Naive B cell (primary cell): ENCODE results near the gene ERC2. TPM values are rescaled to one million over a fixed set of nuclear protein-coding genes. Genes with fewer than 3 reads are reported as not detected.
"Not testable (repeated sequence)": the region's sequence is repeated elsewhere in the genome, so short reads cannot be mapped to it uniquely, and the experiment has no call there.

ENCODE experiments used
- ATAC-seq, 2 donors: fragments of 150-1000 bp; cut with Tn5 transposase; 2 replicates each; pipeline ENCODE4 v1.10.0; 2021; ENCODE audit warnings: low read depth in 2 of 2, mild to moderate bottlenecking in 2 of 2, moderate library complexity in 2 of 2
- DNase-seq: peaks from one replicate; pipeline ENCODE4 v3.0.0; 2022
- H3K27ac Mint-ChIP-seq, 6 donors: one replicate each; pipeline ENCODE4 v1.8.0; 2020 to 2022; ENCODE audit warnings: mild to moderate bottlenecking in 6 of 6, mixed read lengths in 6 of 6, moderate library complexity in 5 of 6, inconsistent platforms in 2 of 6
- H3K27me3 Mint-ChIP-seq, 3 donors: one replicate each; pipeline ENCODE4 v1.8.0; 2021 to 2022; ENCODE audit warnings: mixed read lengths in 3 of 3, mild to moderate bottlenecking in 1 of 3
- H3K36me3 Mint-ChIP-seq, 2 donors: one replicate each; pipeline ENCODE4 v1.8.0; 2020 to 2022; ENCODE audit warnings: mixed read lengths in 2 of 2, inconsistent platforms in 1 of 2, mild to moderate bottlenecking in 1 of 2
- H3K4me1 Mint-ChIP-seq, 3 donors: one replicate each; pipeline ENCODE4 v1.8.0; 2020 to 2022; ENCODE audit warnings: mixed read lengths in 3 of 3, inconsistent platforms in 1 of 3, mild to moderate bottlenecking in 1 of 3, moderate library complexity in 1 of 3
- H3K4me3 Mint-ChIP-seq, 8 donors: one replicate each; pipeline ENCODE4 v1.8.0; 2020 to 2022; ENCODE audit warnings: mild to moderate bottlenecking in 8 of 8, mixed read lengths in 8 of 8, moderate library complexity in 8 of 8, inconsistent platforms in 2 of 8
- H3K9me3 Mint-ChIP-seq, 7 donors: one replicate each; pipeline ENCODE4 v1.8.0; 2020 to 2022; ENCODE audit warnings: mixed read lengths in 7 of 7, mild to moderate bottlenecking in 5 of 7, inconsistent platforms in 2 of 7, moderate library complexity in 1 of 7
- polyA plus RNA-seq, 6 donors: library from polyadenylated mRNA; unstranded; fragments of 300-500 nt; fragmentation: Illumina TruSeq; gene quantifications; one replicate each; pipeline ENCODE4 v1.2.3, GENCODE V29; 2021; ENCODE audit warnings: low read depth in 6 of 6

The ERC2 gene
- not detected for polyA plus RNA-seq

DNA sequence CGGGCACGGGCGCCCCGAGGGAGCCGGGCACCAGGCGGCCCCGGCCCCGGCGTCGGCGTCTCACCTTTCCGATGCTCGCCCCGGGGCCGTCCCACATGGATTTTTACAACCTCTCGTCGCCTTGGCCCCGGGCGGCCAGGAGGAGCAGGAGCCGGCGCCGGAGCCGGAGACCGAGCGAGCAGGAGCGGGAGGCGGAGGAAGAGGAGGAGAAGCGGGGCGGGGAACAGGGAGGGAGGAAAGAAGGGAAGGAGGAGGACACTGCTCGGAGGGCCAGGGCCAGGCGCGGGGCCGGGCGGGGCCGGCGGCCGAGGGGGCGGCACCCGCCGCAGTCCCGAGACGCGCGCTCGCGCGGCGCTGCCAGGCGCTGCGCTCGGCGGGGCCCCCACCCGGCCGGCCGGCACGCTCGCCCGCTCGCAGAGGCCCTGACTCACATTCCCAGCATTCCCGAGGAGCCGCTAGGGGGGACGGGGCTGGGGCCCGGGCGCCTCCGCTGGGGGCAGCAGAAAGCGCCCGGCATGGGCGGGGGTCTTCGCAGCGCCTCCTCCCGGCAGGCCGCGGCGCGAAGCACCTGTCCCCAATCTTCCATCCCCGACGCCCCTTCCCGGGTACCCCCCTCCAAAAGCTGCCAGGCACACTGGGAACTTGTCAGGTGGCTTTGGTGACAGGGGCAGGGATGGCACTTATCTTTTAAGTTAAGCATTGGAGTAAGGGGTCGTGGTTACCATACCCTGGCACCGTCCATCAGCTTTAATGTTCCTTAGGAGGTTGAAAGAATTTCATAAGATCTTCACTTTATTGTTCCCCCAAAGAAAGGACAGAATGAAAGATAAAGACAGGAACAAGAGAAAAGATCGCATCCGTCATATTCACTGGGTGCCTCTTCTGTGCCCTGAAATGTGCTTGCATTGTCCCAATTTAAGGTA, at the start of gene ERC2:
ERC2 (minus strand) TSS at position 284 of the 923 bp plus-strand sequence.
- H3K36me3 Mint-ChIP-seq, result no peaks in the 10 kb centered on the region
- no peaks in the 10 kb centered on the region for H3K4me1 Mint-ChIP-seq
- peaks cover 61 to 75% (median 62%) of the 10 kb centered on the region in 3 donors for H3K27me3 Mint-ChIP-seq
- H3K9me3 Mint-ChIP-seq, result peaks cover 0 to 10% (median 2%) of the 10 kb centered on the region in 7 donors
- ATAC-seq (no peak), DNase-seq (no peak)
- peak within 1 kb of the TSS in 1 of 6 donors; percentile 38 for H3K27ac Mint-ChIP-seq
- peak within 1 kb of the TSS in 5 of 8 donors; percentile 40 to 92 (median 68) for H3K4me3 Mint-ChIP-seq

- ATAC-seq, result no peak
- peaks cover 0 to 4% of the 10 kb centered on the region in 2 donors for H3K36me3 Mint-ChIP-seq
Measured at GRCh38 chr3:56502738-56503137, 34.5 kb upstream of the ERC2 start.

DNA sequence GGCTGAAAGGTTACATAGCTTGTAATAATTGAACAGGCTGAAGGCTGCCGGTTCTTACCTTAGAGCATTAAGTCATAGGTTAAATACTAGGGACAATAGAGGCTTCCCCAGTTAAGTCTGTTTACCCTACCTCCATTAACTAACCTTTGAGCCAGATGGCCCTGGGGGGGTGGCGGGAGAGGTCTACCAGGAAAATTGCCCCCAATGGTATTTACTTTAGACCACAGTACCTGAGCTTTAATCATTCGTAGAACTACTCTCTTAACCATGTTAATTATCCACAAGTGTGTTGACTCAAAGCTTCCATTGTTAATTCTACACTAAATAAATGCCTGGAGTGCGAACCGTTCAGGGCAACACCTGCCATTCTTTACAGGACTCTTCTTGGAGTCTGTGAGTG, 28.1 kb upstream of the ERC2 start:
- H3K36me3 Mint-ChIP-seq, DNase-seq, ATAC-seq, H3K27ac Mint-ChIP-seq, H3K4me3 Mint-ChIP-seq, H3K4me1 Mint-ChIP-seq: not testable (repeated sequence)
- peaks cover 0 to 20% (median 3%) of the 10 kb centered on the region in 7 donors for H3K9me3 Mint-ChIP-seq
- peaks cover 5 to 20% (median 17%) of the 10 kb centered on the region in 3 donors for H3K27me3 Mint-ChIP-seq

More at GRCh38 chr3:56502738-56503137, 34.5 kb upstream of the ERC2 start:
- no peaks in the 10 kb centered on the region for H3K4me1 Mint-ChIP-seq
- H3K9me3 Mint-ChIP-seq, result peaks cover 0 to 14% (median 0%) of the 10 kb centered on the region in 7 donors
- H3K4me3 Mint-ChIP-seq, result no peak overlapping the region
- no peak overlapping the region for H3K27ac Mint-ChIP-seq
- peaks cover 0 to 29% (median 22%) of the 10 kb centered on the region in 3 donors for H3K27me3 Mint-ChIP-seq
- DNase-seq, result no peak

- no peak overlapping the region for H3K4me3 Mint-ChIP-seq
- ATAC-seq (peak; percentile 71 to 81), DNase-seq (peak; percentile 63)
- peaks cover 0 to 32% (median 3%) of the 10 kb centered on the region in 7 donors for H3K9me3 Mint-ChIP-seq
- no peaks in the 10 kb centered on the region for H3K36me3 Mint-ChIP-seq
- peaks cover 10 to 24% (median 14%) of the 10 kb centered on the region in 3 donors for H3K27me3 Mint-ChIP-seq
- H3K27ac Mint-ChIP-seq, result no peak overlapping the region
- H3K4me1 Mint-ChIP-seq, result no peaks in the 10 kb centered on the region
Measured at GRCh38 chr3:56494679-56495322, 26.5 kb upstream of the ERC2 start.

- Mint-ChIP-seq H3K9me3 (peaks cover 0 to 23% (median 2%) of the 10 kb centered on the region in 7 donors), H3K4me3 (no peak overlapping the region), H3K36me3 (no peaks in the 10 kb centered on the region), H3K27me3 (peaks cover 12 to 13% (median 13%) of the 10 kb centered on the region in 3 donors), H3K4me1 (no peaks in the 10 kb centered on the region), H3K27ac (no peak overlapping the region)
- ATAC-seq (no peak), DNase-seq (no peak)
Measured at GRCh38 chr3:56491566-56491965, 23.3 kb upstream of the ERC2 start.

GRCh38 chr3:56488812-56489600, 20.7 kb upstream of the ERC2 start:
- H3K4me3 Mint-ChIP-seq, result no peak overlapping the region
- H3K27ac Mint-ChIP-seq, result no peak overlapping the region
- H3K36me3 Mint-ChIP-seq, result no peaks in the 10 kb centered on the region
- no peak for DNase-seq
- H3K4me1 Mint-ChIP-seq, result no peaks in the 10 kb centered on the region
- ATAC-seq, result no peak
- peaks cover 0 to 23% (median 1%) of the 10 kb centered on the region in 7 donors for H3K9me3 Mint-ChIP-seq
- peaks cover 13 to 19% (median 14%) of the 10 kb centered on the region in 3 donors for H3K27me3 Mint-ChIP-seq

- H3K27me3 Mint-ChIP-seq, result peaks cover under 1 to 17% (median 14%) of the 10 kb centered on the region in 3 donors
- ATAC-seq, result no peak
- peaks cover 0 to 2% (median 0%) of the 10 kb centered on the region in 7 donors for H3K9me3 Mint-ChIP-seq
- H3K36me3 Mint-ChIP-seq, result no peaks in the 10 kb centered on the region
- H3K4me1 Mint-ChIP-seq, result no peaks in the 10 kb centered on the region
- no peak overlapping the region for H3K27ac Mint-ChIP-seq
- H3K4me3 Mint-ChIP-seq, result no peak overlapping the region
- DNase-seq, result no peak
Measured at GRCh38 chr3:56484525-56485032, 16.3 kb upstream of the ERC2 start.

DNA sequence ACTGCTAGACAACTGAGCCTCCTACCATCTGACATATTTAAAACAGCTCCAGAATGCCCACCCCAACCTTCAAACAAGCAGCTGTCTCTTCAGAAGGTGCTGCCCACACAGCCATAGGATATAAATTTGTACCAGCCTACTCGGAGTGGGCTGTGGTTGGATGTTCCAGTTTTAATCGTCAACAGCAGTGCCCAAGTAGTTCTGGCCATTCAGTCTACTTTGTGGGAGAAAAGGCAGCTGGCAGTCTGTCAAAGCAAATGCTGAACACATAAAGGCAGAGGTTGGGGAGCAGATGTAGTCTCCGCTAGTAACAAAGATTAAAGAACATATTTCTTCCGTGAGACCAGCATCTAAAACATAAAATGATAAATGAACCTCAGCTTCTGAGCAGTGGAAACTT, 15.9 kb upstream of the ERC2 start:
- H3K27ac Mint-ChIP-seq, result no peak overlapping the region
- no peaks in the 10 kb centered on the region for H3K4me1 Mint-ChIP-seq
- H3K4me3 Mint-ChIP-seq, result no peak overlapping the region
- no peaks in the 10 kb centered on the region for H3K36me3 Mint-ChIP-seq
- H3K9me3 Mint-ChIP-seq, result peaks cover 0 to 2% (median 0%) of the 10 kb centered on the region in 7 donors
- DNase-seq (no peak), ATAC-seq (no peak)
- H3K27me3 Mint-ChIP-seq, result peaks cover 0 to 17% (median 14%) of the 10 kb centered on the region in 3 donors

GRCh38 chr3:56477646-56478045, 9.4 kb upstream of the ERC2 start:
- Mint-ChIP-seq H3K27me3 (peaks cover 17 to 29% (median 18%) of the 10 kb centered on the region in 3 donors), H3K9me3 (peaks cover 0 to 2% (median 0%) of the 10 kb centered on the region in 7 donors), H3K4me1 (no peaks in the 10 kb centered on the region), H3K27ac (no peak overlapping the region), H3K36me3 (no peaks in the 10 kb centered on the region), H3K4me3 (no peak overlapping the region)
- ATAC-seq (no peak), DNase-seq (no peak)

DNA sequence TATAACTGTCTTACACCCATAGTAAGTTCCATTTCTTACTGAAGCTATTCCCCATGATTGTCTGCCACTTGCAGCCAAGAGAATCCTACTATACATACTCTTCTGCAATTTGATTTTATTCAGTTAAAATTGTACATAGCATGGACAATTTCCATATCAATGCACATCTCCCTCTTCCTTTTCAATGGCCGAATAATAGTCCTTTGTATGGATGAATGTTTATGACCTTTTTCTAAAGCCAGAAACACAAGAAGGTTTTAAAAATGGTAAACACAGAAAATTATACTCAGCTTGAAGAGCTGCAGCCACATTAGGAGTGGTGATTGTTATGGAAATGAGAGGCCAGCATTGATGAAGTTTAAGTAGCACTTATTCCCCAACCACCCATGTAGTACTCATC, 8.5 kb upstream of the ERC2 start:
- no peaks in the 10 kb centered on the region for H3K36me3 Mint-ChIP-seq
- H3K4me1 Mint-ChIP-seq, result no peaks in the 10 kb centered on the region
- H3K27me3 Mint-ChIP-seq, result peaks cover 25 to 36% (median 26%) of the 10 kb centered on the region in 3 donors
- peaks cover 0 to 2% (median 0%) of the 10 kb centered on the region in 7 donors for H3K9me3 Mint-ChIP-seq
- no peak for ATAC-seq
- H3K4me3 Mint-ChIP-seq, result no peak overlapping the region
- DNase-seq, result no peak
- H3K27ac Mint-ChIP-seq, result no peak overlapping the region

DNA sequence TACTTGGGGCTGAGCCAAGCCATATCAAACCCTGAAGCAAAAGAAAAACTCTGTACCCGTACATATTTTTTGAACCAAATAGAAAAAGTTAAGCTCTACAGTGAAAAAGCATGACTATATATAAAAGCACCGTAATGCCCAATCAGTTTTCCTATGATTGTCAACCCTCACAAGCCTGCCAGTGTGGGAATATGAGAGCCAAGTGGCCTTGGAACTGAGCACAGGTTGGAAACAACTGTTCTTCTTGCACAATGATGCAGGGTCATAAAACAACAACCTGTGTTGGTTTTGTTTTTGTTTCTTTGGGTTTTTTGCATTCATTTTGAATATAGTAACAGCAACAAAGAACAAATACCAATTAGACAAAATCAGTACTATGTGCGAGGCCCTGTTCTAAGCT, 3.5 kb upstream of the ERC2 start:
- Mint-ChIP-seq H3K4me1 (no peaks in the 10 kb centered on the region), H3K27me3 (peaks cover 55 to 59% (median 58%) of the 10 kb centered on the region in 3 donors)
- DNase-seq, result no peak

GRCh38 chr3:56469141-56469540, 874 bp upstream of the ERC2 start:
- Mint-ChIP-seq H3K27ac (peak overlapping the region in 1 of 6 donors; percentile 38), H3K4me1 (no peaks in the 10 kb centered on the region), H3K9me3 (peaks cover 0 to 10% (median 1%) of the 10 kb centered on the region in 7 donors), H3K27me3 (peaks cover 64 to 75% (median 69%) of the 10 kb centered on the region in 3 donors), H3K36me3 (no peaks in the 10 kb centered on the region), H3K4me3 (peak overlapping the region in 1 of 8 donors; percentile 43)
- DNase-seq, result no peak
- ATAC-seq, result no peak

More for the DNA sequence above, 3.5 kb upstream of the ERC2 start:
- Mint-ChIP-seq H3K27ac (no peak overlapping the region), H3K4me3 (no peak overlapping the region), H3K9me3 (peaks cover 0 to 6% (median 0%) of the 10 kb centered on the region in 7 donors), H3K36me3 (no peaks in the 10 kb centered on the region)
- no peak for ATAC-seq

- no peak overlapping the region for H3K27ac Mint-ChIP-seq
- no peaks in the 10 kb centered on the region for H3K36me3 Mint-ChIP-seq
- DNase-seq (no peak), ATAC-seq (no peak)
- peak overlapping the region in 4 of 8 donors; percentile 40 to 92 (median 74) for H3K4me3 Mint-ChIP-seq
- no peaks in the 10 kb centered on the region for H3K4me1 Mint-ChIP-seq
- peaks cover 0 to 10% (median 2%) of the 10 kb centered on the region in 7 donors for H3K9me3 Mint-ChIP-seq
- H3K27me3 Mint-ChIP-seq, result peaks cover 60 to 77% (median 66%) of the 10 kb centered on the region in 3 donors
Measured at GRCh38 chr3:56467801-56468183, 475 bp downstream of the ERC2 start.
